ENCODE data around the gene IL20.

IL20 gene

DNA sequence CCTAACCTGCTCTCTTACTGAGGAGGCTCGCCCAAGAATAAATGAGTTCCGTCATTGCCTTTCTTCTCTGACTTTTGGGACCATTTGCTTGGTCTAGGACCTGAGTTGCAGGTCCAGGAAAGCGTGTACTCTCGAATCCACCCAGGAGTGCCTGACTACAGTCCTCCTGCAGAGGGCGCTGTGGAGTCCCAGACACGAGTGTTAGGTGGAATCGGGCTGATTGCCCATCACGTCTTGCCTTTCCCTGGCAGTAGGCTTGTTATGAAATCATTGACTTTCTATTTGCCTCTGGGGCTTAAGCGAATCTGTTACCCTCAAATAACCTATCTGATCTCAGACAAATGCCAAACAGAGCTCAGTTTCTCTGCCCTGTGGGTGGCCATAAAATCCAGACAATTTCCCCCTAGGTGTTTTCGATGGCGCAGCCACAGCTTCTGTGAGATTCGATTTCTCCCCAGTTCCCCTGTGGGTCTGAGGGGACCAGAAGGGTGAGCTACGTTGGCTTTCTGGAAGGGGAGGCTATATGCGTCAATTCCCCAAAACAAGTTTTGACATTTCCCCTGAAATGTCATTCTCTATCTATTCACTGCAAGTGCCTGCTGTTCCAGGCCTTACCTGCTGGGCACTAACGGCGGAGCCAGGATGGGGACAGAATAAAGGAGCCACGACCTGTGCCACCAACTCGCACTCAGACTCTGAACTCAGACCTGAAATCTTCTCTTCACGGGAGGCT is at the start of gene IL20:
TSS of gene IL20 (plus strand) at position 685 of the 733 bp plus-strand sequence. CDS start 230 bp downstream, outside the sequence.
- TF ChIP-seq, protein P1, sequence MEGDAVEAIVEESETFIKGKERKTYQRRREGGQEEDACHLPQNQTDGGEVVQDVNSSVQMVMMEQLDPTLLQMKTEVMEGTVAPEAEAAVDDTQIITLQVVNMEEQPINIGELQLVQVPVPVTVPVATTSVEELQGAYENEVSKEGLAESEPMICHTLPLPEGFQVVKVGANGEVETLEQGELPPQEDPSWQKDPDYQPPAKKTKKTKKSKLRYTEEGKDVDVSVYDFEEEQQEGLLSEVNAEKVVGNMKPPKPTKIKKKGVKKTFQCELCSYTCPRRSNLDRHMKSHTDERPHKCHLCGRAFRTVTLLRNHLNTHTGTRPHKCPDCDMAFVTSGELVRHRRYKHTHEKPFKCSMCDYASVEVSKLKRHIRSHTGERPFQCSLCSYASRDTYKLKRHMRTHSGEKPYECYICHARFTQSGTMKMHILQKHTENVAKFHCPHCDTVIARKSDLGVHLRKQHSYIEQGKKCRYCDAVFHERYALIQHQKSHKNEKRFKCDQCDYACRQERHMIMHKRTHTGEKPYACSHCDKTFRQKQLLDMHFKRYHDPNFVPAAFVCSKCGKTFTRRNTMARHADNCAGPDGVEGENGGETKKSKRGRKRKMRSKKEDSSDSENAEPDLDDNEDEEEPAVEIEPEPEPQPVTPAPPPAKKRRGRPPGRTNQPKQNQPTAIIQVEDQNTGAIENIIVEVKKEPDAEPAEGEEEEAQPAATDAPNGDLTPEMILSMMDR (conservative IDR thresholded peaks at IDR 0.05; ENCODE audit: low read depth, low read length): peak; percentile 98
- no peak within 1 kb of the TSS for H3K4me3 ChIP-seq (ENCODE audit: low read length)
- DNase-seq (ENCODE audit: low read depth): peak; percentile 13

DNA sequence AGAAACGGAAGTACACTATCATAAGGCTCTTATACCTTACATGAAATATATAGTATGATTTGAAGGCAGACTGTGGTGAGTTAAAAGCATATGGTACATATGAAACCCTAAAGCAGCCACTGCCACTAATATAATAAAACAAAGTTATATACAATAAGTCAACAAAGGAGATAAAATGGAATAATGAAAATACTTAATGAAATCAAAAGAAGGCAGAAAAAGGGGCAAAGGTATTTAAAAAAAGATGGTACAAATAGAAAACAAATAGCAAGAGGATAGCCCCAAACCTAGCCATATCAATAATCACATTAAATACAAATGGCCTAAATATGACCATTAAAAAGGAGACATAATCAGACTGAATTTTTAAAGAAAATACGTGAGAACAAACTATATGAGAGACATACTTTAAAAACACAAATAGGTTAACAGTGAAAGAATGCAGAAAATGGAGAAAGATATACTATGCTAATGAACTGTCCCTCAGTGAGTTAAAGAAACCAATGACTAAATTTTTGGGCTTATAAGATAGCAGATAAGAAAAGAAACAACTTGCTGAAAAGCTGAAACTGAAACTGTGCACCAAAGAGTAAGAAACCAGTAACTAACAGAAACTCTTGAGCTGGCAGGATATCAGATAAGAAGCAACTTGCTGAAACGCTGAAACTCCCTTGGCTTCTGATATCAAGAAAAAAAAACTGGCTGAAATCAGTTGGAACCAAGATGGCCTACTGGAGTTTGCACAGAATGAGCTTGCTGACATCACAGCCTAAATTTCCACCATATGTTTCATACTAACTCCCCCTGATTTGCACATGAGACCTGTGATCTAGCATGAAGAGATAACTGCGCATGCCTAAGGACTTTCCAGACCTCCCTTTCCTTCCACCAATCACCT is 48.8 kb upstream of the IL20 start:
- no peak for DNase-seq (ENCODE audit: low read depth)
- no peak overlapping the region for H3K4me3 ChIP-seq (ENCODE audit: low read length)
- TF ChIP-seq, protein P1 (conservative IDR thresholded peaks at IDR 0.05; ENCODE audit: low read depth, low read length): no peak

DNA sequence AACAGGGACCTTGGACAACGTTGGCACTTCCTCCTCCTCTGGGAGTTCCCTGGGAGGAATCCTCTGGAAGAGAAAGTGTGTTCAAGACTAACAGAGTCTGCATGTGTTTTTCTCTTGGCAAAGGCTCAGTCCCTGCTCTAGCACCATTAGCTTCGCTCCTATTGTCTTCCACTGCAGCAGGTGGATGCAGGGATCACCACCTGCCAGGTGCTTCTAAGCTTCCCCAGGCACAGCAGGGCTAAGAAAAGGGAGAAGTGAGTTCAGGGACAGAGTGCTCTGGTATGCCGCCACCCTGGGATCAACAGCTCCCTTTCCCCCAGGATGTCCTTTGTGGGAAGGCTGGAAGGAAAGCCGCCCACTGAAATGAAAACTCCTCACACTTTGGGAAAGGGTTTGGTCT is 43.9 kb upstream of the IL20 start:
- no peak for DNase-seq (ENCODE audit: low read depth)
- no peak overlapping the region for H3K4me3 ChIP-seq (ENCODE audit: low read length)
- TF ChIP-seq, protein P1 (conservative IDR thresholded peaks at IDR 0.05; ENCODE audit: low read depth, low read length): no peak

GRCh38 chr1:206823727-206824126 is 41.7 kb upstream of the IL20 start:
- TF ChIP-seq, protein P1 (conservative IDR thresholded peaks at IDR 0.05; ENCODE audit: low read depth, low read length): no peak
- no peak for DNase-seq (ENCODE audit: low read depth)
- no peak overlapping the region for H3K4me3 ChIP-seq (ENCODE audit: low read length)

- TF ChIP-seq, protein P1 (conservative IDR thresholded peaks at IDR 0.05; ENCODE audit: low read depth, low read length): no peak
- H3K4me3 ChIP-seq (ENCODE audit: low read length): no peak overlapping the region
- no peak for DNase-seq (ENCODE audit: low read depth)
Observed at GRCh38 chr1:206824331-206824730, 41.1 kb upstream of the IL20 start.

GRCh38 chr1:206826394-206826793 is 39.0 kb upstream of the IL20 start:
- TF ChIP-seq, protein P1 (conservative IDR thresholded peaks at IDR 0.05; ENCODE audit: low read depth, low read length): no peak
- DNase-seq (ENCODE audit: low read depth): no peak

More at GRCh38 chr1:206826394-206826793, 39.0 kb upstream of the IL20 start:
- H3K4me3 ChIP-seq (ENCODE audit: low read length): no peak overlapping the region

All from retinal pigment epithelial cell (primary cell).